ENCODE data around the gene MRPL2.
"Not testable (repeated sequence)": the region's sequence is repeated elsewhere in the genome, so short reads cannot be mapped to it uniquely, and the experiment has no call there.

MRPL2 gene

DNA sequence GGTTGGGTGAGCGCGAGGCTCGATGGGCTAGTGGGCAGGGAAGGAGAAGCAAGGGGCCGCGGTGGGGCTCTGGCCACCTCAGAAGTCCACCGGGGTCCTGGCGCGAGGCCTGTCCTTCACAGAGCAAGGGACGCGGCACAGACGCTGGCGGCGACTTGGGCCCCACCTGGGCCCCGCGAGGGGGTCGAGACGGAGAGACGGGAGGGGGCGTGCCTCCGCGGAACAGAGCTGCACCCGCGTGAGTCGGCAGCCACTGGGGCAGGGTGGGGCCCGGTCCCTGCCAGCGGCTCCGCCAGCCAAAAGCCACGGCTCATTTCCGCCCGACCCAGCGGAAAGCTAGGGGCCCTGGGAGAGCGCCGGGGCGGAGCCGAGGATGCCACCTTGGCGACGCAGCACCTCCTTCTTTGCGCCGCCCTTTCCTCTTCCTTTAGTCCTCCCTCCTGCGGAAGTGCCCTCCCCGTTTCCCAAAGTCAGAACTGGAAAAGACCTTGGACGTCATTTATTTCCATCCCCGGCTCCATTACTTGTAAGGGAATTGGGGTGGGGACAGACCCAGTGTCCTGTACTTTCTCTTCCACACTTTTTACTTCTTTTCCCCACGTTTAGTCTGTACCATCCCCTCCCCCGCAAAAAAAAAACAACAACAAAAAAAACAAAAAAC, 5.6 kb downstream of the MRPL2 start, which contains the start of gene CUL7:
Gene CUL7 (minus strand): TSS at position 307 of the 661 bp plus-strand sequence. CDS start 1,063 bp downstream, outside the sequence.
- peak; percentile 84 for DNase-seq (ENCODE audit: low read depth)

DNA sequence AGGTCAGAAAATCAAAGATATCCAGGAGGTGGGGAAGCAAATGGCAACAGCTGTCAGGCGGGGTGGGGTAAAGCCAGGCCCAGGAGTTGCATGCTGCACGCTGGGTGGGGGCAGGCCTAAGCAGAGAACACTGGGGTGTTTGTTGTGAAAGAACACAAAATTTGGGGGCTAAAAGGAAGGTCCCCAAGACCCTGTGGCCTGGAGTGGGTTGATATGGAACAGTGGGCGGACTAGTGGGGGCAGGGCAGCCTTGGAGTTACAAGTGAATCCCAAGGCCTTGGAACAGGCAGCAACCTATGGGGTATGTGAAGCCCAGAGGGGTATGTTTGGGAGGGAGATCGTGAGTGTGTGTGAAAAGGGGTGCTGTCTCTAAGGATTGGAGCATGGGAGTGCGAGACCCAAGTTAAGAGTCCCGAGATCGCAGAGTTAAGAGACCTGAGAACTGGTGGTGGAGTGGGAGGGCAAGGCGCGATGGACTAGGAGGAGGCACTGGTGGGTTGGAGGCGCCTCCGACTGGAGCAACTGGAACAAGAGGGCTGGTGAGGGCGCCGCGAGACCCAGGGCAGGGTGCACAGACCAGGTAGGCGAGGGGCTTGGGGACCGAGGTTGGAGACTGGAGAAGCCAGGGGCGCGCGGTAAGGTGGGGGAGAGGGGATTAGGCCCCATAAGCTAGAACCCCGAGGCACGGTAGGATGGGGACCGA, 6.2 kb downstream of the MRPL2 start:
- DNase-seq (ENCODE audit: low read depth), result peak; percentile 9

DNA sequence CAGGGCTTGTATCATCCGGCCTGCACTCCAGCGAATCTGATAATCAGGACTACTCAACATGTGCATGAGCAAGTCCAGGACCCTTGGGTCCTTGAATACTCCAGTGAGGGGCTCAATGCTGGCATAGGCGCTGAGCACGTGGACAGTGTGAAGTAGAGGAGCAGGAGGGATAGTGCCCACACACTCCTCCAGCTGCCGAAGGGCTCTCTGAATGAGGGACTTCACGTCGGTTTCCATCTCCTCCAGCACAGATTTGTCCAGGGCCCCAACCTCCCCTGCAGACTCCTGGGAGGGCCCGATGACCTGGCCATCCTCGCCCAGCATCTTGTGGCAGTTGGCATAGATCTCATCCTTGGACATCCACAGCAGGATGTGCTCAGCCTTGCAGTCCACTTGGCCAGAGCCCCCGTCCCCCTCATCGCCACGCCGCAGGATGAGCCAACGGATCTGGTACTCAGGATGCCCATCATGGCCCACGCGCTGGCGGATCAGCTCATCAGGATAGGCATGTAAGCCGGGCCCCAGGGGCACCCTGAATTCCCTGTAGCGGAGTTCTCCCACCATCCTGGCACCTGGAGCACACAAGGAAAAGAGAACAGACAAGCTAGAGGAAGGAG, 6.9 kb downstream of the MRPL2 start:
- no peak for DNase-seq (ENCODE audit: low read depth)

DNA sequence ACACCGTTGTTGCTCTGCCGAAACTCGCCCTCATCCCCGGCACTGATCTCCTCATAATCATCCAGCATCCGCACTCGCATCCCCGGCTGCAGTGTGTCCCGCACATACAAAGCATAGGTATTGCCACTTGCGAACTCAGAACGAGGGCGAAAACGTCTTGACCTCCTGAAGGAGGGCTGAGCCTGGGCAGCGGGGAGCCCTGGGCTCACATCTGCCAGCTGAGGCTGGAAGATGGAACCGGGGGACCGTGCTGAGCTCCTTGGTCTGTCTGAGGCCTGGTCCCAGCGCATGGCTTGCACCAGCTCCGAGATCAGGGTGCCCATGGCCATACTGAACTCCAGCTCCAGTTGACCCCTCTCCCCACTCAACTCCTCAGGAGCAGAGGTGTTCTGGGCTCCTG, 8.3 kb downstream of the MRPL2 start:
- DNase-seq (ENCODE audit: low read depth), result no peak

DNA sequence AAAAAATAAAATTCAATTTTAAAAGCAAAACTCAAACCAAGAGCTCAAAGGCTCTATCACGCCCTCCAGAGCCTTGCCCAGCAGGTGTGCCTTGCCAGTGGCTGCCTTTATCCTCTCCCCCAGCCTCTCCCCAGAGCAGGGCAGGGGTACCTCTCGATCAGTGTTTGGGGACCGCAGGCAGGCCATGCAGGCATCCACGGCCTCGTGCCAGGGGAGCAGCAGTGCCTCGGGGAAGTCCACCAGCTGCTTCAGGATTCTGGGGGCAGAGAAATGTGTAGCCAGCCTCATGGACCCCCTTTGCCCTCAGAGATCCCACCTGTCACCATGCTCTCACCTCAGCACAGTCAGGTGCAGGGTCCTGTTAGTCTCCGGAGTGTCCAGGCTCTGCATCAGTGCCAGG, 11.2 kb downstream of the MRPL2 start:
- no peak for DNase-seq (ENCODE audit: low read depth)

DNA sequence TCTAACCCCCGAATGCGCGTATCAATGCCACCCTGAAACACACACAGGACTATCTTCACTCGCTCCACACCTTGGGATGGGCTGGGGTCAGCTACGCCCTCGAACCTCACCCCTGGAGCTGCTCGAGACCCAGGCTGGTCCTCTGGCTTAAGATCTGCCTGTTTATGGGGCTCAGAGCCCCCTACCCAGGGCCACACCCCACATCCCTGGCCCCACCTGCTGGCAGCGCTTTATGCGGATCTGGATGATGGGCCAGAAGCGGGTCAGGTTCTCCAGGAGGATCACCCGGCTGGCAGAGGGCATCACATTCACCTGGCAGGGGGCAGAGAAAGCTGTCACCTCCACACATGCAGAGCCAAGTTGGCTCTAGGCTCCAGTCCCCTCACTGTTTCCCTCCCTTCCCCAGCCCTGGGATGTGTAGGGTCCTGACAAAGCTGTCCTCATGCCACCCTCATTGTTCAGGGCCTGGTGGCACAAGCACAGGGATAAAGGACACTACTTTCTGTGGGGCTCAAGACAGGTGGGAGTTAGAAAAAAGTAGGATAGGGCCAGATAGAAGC, 13.8 kb downstream of the MRPL2 start:
- no peak for DNase-seq (ENCODE audit: low read depth)

DNA sequence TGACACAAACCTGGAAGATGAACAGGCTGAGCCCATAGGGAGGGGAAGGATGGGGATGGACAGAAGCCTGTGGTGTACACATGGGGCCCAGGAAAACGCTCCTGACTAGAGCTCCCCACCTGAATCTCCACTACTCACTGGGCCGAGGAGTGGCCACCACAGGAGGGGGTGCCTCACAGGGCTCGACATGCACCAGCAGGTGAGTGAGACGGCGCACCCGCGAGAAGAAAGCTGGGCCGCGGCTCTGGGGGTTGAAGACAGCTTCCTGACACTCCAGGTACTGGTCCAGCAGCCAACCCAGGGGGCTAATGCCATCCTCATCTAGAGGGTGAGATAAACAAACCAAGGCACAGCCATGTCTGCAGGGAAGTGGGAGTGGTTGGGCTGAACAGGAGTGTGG, 15.9 kb downstream of the MRPL2 start:
- no peak for DNase-seq (ENCODE audit: low read depth)

DNA sequence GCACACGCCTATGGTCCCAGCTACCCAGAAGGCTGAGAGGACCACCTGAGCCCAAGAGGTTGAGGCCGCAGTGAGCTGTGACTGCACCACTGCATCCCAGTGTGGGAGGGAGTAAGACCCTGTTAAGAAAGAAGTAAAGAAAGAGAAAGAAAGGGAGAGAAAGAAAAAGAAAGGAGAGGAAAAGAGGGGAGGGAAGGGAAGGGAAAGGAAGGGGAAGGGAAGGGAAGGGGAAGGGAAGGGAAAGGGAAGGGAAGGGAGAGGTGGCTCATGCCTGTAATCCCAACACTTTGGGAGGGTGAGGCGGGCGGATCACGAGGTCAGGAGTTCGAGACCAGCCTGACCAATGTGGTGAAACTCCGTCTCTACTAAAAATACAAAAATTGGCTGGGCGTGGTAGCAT, 17.8 kb downstream of the MRPL2 start:
- not testable (repeated sequence) for DNase-seq (ENCODE audit: low read depth)

DNA sequence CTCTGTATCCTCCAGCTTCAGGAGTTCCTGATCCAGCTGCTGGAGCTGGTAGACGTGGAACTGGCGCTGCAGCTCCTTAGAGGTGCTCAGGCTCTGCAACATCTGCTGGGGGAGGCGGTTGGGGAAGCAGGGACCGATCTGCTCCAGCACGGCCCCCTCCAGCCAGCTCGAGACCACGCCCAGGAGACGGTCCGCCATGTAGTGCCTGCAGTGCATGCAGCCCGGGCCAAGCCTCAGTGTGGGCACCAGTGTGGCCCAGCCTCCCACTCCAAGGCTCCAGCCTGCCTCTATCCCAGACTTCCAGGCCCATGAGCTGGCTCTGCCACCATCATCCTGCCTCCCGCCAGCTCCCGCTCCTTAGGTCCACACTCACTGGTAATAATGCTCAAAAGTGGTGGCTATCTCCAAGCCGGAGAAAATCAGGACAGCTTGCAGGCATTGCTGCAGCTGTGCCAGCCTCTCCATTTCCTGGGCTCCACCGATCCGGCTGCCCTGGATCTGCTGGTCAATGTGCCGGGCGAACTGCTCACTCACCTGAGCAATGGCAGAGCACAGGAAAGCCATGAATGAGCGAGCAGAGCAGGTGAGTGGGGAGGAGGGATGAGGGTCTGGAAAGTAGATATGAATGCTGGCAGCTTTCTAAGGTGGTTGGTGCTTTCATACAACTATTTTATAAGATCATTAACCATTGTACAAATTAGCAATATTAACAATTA, 18.5 kb downstream of the MRPL2 start:
- DNase-seq (ENCODE audit: low read depth), result no peak

DNA sequence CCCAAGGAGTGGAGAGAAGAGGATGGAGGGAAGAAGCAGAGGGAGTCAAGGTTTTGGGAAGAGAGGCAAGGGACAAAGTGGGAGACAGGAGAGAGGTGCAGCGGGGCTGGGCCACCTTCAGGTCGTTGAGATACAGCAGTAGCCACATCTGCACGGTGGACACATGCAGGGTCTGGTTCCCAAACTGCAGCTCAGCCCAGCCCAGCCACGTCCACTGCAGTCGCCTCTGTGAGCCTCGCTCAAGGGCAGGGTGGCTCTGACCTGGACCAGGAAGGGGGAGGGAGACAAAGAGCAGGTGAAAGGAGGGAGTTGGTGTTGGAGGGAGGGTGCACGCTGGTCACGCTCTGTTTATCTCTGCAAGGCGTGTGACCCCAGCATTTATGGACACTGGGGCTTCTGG, 20.5 kb downstream of the MRPL2 start:
- no peak for DNase-seq (ENCODE audit: low read depth)

DNA sequence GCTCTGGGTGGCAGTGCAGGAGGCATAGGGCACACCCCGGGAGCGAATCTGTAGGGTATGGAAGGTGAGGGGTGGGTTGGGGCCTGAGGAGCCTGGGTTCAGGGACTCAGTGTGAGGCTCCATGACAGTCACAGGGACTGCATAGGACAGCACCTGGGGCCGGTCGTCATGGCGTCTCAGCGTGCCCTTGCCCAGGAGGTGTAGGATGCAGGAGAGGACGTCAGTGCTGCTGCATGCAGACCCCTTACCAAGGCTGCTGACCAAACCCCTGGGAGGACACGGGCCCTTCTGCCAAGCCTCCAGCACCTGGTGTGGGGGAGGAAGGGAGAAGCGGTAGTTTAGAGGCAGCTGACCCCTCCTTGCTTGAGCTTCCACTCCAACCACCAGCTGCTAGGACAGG, 21.5 kb downstream of the MRPL2 start:
- no peak for DNase-seq (ENCODE audit: low read depth)

DNA sequence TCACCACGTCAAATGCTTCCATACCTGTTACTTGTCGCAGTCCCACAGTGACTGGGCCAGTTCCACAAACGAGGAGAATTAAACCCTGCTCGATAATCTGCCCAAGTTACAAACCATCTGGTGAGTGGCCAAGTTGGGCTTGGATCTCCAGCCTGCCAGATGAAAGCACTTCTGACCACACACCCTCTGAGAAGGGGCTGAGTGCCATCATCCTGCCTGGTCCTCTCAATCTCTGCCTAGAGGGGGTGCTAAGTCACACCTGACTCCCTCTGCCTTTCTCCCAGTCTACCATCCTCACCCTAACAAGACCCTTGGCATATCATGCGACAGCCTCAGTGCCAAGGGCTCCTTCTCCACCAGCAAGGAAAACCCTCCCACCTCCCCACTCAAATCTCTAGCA, 22.0 kb downstream of the MRPL2 start:
- no peak for DNase-seq (ENCODE audit: low read depth)

DNA sequence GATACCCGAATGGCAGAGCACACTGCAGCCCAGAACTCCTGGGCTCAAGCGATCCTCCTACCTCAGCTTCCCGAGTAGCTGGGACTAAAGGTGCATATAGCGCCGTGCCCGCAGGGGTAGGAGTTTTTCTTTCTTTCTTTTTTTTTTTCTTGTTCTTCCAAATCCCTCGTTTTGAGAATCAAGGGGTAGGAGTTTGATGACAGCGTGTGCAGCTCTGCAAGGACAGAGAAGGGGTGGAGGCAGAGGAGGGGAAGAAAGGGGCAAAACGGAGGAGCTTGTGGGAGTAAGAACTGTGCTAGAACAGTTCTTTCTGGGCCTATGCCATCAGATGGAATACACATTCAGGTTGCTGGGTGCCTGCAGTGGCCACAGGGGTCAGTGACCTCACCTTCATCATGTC, 22.5 kb downstream of the MRPL2 start:
- DNase-seq (ENCODE audit: low read depth), result no peak

DNA sequence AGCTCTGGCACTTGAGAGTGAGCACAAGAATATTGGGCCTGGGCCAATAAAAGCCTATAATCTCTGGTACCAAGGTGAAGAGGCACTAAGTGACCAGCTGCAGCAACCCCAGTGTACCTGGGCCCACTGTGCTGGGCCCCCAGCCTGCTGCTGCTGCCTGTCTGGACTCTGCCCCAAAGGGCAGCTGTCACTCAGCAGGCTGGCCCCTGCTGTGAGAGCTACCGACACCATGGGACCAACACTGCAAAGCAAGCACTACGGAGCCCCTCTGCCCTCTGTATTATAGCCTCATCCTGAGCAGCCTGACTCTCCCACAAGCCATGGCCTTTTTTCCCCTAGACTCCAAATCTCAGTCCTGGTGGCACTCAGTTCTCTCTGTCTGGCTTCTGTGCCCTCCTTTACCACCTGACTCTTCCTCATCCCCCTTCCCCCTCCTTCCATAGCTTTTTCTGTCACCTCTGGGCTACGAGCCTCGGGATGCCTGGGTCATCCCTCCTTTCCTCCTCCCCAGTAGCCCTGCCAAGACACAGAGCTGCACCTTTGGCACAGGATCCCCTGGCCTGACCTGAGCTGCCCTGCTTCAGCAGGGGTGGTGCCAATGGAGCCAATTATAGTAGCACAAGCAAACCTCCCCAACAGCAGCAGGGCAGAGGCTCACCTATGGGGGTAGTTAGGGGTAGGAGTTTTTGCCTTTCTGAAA, 23.6 kb downstream of the MRPL2 start:
- DNase-seq (ENCODE audit: low read depth), result no peak

DNA sequence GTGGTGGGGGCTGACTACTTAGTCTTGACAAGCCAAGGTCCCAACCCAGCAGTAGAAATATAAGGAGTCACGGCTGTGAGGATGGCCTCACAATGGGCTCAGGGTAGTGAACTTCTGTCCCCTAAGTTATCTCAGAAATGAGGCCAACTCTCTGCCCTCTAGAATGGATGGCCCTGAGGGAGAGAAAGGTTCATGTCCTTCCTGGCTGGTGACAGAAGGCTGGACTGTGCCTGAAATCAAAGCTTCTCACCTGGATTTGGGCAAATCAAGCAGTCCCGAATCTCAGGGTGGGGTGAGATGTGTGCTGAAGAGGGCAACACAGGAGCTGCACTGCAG, 25.1 kb downstream of the MRPL2 start:
- no peak for DNase-seq (ENCODE audit: low read depth)

DNA sequence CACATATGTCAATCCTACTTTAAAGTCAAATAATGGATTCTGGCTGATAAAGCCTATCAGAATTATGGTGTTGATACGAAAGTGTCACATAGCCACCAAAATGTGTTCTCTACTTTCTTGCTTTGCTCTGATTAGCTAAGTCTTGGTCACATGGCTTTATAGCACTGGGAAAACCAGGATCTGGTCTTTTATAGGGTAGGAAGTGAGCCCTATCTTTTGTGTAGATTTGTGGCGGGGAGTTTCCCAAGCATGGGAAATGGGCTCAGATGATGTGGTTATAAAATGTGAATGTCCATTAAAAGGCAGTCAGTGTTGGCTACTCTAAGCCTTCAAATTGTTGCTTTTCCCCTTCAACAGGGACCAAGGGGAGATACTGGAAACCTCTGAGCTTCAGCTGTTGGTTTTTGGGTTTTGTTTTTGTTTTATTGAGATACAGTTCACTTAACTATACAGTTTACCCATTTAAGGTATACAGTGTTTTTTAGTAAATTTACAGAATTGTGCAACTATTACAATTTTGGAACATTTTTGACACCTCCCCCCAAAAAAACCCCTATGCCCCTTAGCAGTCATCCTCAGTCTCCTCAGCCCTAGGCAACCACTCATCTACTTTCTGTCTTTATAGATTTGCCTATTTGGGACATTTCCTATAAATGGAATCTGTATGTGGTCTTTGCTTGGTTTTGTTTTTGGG, 25.6 kb downstream of the MRPL2 start:
- no peak for DNase-seq (ENCODE audit: low read depth)

DNA sequence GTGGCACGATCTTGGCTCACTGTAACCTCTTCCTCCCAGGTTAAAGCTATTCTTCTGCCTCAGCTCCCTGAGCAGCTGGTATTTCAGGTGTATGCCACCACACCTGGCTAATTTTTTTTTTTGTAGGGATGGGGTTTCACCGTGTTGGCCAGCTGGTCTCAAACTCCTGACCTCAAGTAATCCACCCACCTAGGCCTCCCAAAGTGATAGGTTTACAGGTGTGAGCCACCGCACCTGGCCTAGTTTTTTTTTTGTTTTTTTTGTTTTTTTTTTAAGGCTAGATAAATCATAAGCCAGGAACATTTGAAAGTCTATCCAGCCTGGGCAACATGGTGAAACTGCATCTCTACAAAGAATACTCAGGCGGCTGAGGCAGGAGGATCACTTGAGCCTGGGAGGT, 26.9 kb downstream of the MRPL2 start:
- no peak for DNase-seq (ENCODE audit: low read depth)

DNA sequence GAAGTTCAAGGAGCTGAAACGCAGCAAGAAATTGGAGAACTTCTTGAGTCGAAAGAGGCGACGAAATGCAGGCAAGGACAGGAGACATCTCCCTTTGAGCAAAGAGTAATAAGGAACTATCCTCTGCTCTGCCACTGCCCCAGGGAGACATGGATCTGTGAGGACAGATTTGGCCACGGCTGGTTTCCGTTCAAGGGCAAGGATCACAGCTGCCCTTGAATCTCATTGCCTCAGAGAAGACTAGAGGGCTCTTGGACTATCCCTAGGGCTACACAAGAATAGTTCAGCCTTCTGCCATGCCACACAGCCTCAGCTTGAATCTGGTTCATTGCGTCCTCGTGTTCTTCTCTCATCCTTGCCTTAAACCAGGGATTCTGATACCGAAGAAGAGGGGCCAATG, 30.1 kb downstream of the MRPL2 start:
- no peak for DNase-seq (ENCODE audit: low read depth)

DNA sequence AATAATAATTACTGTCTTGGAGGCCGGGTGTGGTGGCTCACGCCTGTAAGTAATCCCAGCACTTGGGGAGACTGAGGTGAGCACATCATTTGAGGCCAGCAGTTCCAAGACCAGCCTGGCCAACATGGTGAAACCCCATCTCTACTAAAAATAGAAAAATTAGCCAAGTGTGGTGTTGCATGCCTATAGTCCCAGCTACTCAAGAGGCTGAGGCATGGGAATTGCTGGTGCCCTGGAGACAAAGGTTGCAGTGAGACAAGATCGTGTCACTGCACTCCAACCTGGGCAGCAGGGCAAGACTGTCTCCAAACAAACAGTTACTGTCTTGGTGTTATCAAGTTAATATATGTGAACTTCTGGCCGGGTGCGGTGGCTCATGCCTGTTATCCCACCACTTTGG, 32.9 kb downstream of the MRPL2 start:
- no peak for DNase-seq (ENCODE audit: low read depth)

DNA sequence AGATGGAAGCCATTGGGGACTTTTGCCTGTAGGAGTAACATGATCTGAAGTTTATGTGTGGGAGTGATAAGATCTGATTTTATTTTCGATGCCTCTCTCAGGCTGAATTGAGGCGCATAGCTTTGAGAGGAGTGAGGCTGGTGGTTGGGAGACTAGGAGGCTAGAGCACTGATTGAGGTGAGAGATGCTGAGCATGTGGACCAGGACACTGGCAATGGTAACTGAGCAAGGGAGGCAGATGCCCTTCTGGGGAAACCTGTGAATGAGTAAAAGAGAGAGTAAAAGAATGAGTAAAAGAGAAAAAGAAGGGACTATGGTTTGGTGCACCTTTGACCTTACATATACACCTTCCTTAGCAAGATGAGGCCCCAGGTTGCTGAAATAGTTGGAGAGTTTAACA, 34.8 kb downstream of the MRPL2 start:
- DNase-seq (ENCODE audit: low read depth), result no peak

DNA sequence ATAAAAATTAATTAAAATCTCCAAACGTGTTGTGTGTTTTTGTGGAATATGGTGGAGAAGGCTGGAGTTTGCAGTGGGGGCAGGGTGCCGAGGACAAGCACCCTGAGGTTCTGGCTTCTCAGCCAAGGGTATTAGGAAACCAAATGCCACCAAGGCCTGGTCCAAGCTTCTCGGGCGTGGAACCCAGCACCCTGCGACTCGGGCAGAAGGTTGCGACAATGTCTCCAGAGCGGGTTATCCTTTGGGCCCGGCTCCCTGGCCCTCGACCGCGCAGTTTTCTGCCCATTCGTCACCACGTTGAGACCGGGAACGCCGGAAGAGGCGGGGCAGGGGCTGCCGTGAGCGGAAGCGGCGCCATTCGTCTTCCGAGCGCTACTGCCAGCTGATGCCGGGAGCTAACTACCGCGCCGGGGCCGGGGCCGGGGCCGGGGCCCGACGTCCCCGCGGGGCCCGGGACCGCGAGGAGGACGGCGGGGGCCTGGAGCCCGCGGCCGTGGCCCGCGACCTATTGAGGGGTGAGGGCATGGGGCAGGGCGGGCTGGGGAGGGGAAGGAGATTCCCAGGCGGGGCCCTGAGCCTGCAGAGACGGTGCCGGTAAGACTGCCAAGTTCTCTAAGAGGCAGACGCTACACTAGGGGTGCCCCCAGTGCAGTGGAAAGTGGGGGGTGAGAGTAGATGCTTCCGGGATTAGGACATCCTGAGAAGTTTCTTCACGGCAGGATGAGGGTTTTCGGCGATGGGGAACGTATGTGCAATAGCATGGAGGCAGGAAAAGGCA, 37.8 kb downstream of the MRPL2 start, which contains the start of gene RRP36:
Gene RRP36 (plus strand): TSS at position 354 of the 778 bp plus-strand sequence. CDS start 32 bp downstream, at position 386.
- DNase-seq (ENCODE audit: low read depth), result peak; percentile 69
